Neuron (in vitro differentiated cells): ENCODE data around the gene ATP2B2.

ENCODE experiments used
- H2AFZ ChIP-seq: one replicate; pipeline ENCODE4 v1.6.1; 2013; ENCODE audit warnings: low read depth, mild to moderate bottlenecking, inconsistent platforms, low read length, moderate library complexity
- H3K27me3 ChIP-seq: one replicate; pipeline ENCODE4 v1.6.1; 2013; ENCODE audit warnings: low read length; ENCODE audit not compliant: insufficient read depth
- H3K36me3 ChIP-seq: one replicate; pipeline ENCODE4 v1.6.1; 2013; ENCODE audit warnings: low read length; ENCODE audit not compliant: insufficient read depth
- H3K4me1 ChIP-seq: one replicate; pipeline ENCODE4 v1.6.1; 2013; ENCODE audit warnings: low read length; ENCODE audit not compliant: insufficient read depth
- H3K4me3 ChIP-seq: 2 replicates; pipeline ENCODE4 v1.5.1; 2013; ENCODE audit warnings: mild to moderate bottlenecking, low read length, moderate library complexity
- H3K9me3 ChIP-seq: one replicate; pipeline ENCODE4 v1.6.1; 2013; ENCODE audit warnings: low read length

The ATP2B2 gene

DNA sequence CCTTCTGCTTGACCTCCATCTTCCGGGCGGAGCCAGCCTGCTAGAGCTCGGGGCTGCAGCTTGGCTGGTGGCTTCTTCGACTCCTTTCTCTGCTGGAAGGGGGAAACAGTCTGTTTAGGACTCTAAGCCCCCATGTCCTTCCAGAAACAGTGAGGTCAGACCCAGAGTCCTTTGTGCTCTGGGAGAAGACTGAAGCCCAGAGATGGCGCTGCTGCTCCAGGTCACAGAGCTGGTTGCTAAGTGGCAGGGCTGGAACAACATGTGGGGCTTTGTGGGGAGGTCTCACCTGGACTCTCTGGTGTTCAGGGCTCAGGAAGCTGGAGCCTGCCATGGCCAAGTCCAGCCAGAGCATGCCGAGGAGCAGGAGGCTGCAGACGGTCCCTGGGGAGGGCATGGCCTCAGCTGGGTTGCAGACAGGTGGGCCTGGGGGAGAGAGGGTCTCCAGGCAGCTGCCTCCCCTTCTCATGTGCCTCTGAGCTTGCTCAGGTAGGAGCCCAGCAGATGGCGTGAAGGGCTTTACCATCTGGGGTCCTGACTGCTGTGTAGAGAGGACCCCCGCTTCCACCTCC is 215.5 kb downstream of the ATP2B2 start:
- no peak overlapping the region for H3K4me3 ChIP-seq
- no peaks in the 10 kb centered on the region for H3K27me3 ChIP-seq
- peaks cover 18% of the 10 kb centered on the region for H3K36me3 ChIP-seq
- H2AFZ ChIP-seq, result no peak overlapping the region
- H3K9me3 ChIP-seq, result no peaks in the 10 kb centered on the region
- peaks cover 6% of the 10 kb centered on the region for H3K4me1 ChIP-seq

GRCh38 chr3:10289077-10289476 is 216.3 kb downstream of the ATP2B2 start:
- Histone ChIP-seq H3K36me3 (peaks cover 18% of the 10 kb centered on the region), H3K4me3 (no peak overlapping the region), H3K4me1 (peaks cover 6% of the 10 kb centered on the region), H2AFZ (no peak overlapping the region), H3K27me3 (no peaks in the 10 kb centered on the region), H3K9me3 (no peaks in the 10 kb centered on the region)

DNA sequence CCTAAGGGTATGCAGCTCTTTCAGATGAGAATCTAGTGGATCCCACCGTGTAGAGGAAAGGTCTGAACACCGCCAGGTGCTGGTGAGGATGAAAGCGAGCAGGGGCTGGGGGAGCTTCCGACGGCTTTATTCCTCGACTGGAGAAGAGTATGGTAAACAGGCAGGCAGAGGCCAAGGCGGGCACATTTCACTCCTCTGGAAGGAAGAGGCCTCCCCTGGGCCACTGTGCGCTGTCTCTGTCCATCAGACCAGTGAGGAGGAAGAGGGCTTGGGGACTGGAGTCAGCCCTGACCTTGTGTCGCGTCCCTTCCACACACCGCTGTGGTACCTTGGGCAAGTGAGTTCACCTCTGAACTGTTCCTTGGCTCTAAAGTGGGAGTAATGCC is 216.8 kb downstream of the ATP2B2 start:
- peaks cover 16% of the 10 kb centered on the region for H3K36me3 ChIP-seq
- H3K27me3 ChIP-seq, result no peaks in the 10 kb centered on the region
- H2AFZ ChIP-seq, result no peak overlapping the region
- no peaks in the 10 kb centered on the region for H3K9me3 ChIP-seq
- H3K4me3 ChIP-seq, result no peak overlapping the region
- H3K4me1 ChIP-seq, result peaks cover 6% of the 10 kb centered on the region

GRCh38 chr3:10287936-10288574 is 217.3 kb downstream of the ATP2B2 start:
- no peak overlapping the region for H3K4me3 ChIP-seq
- peaks cover 18% of the 10 kb centered on the region for H3K36me3 ChIP-seq
- H3K27me3 ChIP-seq, result no peaks in the 10 kb centered on the region
- peaks cover 6% of the 10 kb centered on the region for H3K4me1 ChIP-seq
- H2AFZ ChIP-seq, result no peak overlapping the region
- no peaks in the 10 kb centered on the region for H3K9me3 ChIP-seq

DNA sequence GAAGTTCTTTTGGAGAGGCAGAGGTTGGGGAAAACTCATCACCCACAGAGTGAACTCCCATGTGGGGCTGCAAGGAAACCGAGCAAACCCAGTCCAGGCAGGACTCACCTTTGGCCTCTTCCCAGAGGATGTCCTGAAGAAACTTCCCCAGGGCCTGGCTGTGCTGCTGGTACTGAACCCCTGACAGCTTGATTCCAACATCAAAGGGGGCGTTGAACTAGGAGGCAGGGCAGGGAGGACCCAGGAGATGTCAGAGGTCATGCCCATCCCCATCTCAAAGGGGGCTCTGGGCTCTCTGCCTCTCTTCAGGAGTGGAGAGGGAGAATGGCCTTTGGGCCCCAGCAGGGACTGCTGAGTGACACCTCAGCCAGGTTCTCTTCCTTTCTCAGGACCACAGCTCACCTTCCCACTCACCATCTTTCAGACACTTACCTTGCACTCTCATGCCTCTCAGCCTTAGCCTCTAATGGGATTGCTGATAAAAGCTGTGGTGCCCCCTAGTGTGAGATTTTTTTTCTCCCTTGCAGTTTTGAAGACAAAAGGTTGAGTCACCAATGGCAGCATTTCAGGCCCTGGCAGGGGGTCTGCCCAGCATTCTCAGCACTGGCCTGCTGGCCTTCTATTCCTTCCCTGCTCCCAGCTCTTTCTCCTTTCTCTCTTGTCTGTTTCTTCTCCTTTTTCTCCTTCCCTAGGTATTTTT is 218.6 kb downstream of the ATP2B2 start:
- peaks cover 6% of the 10 kb centered on the region for H3K4me1 ChIP-seq
- H3K4me3 ChIP-seq, result no peak overlapping the region
- H3K36me3 ChIP-seq, result peaks cover 18% of the 10 kb centered on the region
- no peaks in the 10 kb centered on the region for H3K27me3 ChIP-seq
- H3K9me3 ChIP-seq, result no peaks in the 10 kb centered on the region
- H2AFZ ChIP-seq, result no peak overlapping the region

DNA sequence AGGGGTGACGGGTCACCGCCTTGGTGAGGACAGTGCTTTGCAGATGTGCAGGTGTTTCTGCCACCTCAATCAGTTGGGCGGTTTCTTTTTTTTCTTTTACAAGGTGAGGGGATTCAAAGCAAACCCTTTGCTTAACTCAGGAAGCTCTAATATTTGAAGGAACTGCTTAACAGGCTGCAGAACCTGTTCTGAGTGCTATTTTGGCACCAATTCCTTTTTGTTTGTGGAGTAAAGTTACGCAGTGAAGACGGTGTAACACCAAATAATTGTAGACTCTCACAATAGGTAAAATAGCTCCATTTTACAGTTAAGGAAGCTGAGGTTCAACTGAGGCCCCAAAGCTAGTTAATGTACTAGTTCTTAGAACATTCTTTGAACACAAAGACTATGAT is 219.3 kb downstream of the ATP2B2 start:
- peaks cover 14% of the 10 kb centered on the region for H3K36me3 ChIP-seq
- no peaks in the 10 kb centered on the region for H3K9me3 ChIP-seq
- no peaks in the 10 kb centered on the region for H3K27me3 ChIP-seq
- no peak overlapping the region for H3K4me3 ChIP-seq
- peaks cover 6% of the 10 kb centered on the region for H3K4me1 ChIP-seq
- H2AFZ ChIP-seq, result no peak overlapping the region

- peaks cover 18% of the 10 kb centered on the region for H3K36me3 ChIP-seq
Measured at GRCh38 chr3:10285272-10286132, 219.9 kb downstream of the ATP2B2 start.

GRCh38 chr3:10284496-10284895 is 220.9 kb downstream of the ATP2B2 start:
- no peak overlapping the region for H3K4me3 ChIP-seq
- no peak overlapping the region for H2AFZ ChIP-seq
- H3K9me3 ChIP-seq, result no peaks in the 10 kb centered on the region
- peaks cover 28% of the 10 kb centered on the region for H3K36me3 ChIP-seq
- H3K4me1 ChIP-seq, result peaks cover 6% of the 10 kb centered on the region
- no peaks in the 10 kb centered on the region for H3K27me3 ChIP-seq

More at GRCh38 chr3:10285272-10286132, 219.9 kb downstream of the ATP2B2 start:
- no peak overlapping the region for H2AFZ ChIP-seq
- no peaks in the 10 kb centered on the region for H3K9me3 ChIP-seq
- H3K27me3 ChIP-seq, result no peaks in the 10 kb centered on the region
- H3K4me3 ChIP-seq, result no peak overlapping the region
- peaks cover 6% of the 10 kb centered on the region for H3K4me1 ChIP-seq

DNA sequence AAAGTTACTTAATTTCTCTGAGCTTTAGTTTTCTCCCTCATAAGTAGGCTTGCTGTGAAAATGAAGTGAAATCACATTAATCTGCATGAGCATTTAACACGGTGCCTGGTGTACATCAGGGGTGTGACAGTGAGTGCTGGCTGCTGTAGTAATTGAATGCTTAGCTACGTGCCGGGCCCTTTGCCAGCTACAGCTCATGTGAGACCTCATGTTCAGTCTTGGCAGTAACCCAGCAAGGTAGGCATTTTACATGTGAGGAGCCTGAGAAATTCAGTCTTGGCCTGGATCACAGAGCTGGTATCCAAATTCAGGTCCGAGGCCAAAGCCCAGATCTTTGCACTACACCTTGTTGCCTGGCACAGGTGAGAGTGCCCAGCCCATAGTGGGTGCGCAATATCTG is 221.7 kb downstream of the ATP2B2 start:
- H3K4me3 ChIP-seq, result no peak overlapping the region
- no peaks in the 10 kb centered on the region for H3K27me3 ChIP-seq
- H3K4me1 ChIP-seq, result peaks cover 6% of the 10 kb centered on the region
- no peak overlapping the region for H2AFZ ChIP-seq
- peaks cover 37% of the 10 kb centered on the region for H3K36me3 ChIP-seq
- no peaks in the 10 kb centered on the region for H3K9me3 ChIP-seq

DNA sequence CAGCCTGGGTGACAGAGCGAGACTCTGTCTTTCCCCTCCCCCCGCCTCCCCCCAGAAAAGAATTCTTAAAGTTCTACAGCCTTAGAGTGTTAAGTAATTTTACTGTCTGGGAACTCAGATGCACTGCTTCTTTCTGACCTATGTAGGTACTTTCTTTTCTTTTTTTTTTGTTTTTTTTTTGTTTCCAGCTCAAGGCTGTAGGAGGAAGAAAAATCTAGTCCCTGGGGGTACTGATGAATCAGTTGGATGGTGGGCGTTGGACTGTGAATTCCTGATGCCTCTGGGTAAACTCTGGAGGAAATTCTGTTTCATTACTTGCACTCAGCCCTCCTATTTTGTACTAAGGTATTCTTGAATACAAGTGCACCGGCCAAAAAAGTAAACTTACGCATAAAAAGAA is 223.4 kb downstream of the ATP2B2 start:
- no peaks in the 10 kb centered on the region for H3K9me3 ChIP-seq
- no peak overlapping the region for H3K4me3 ChIP-seq
- H3K36me3 ChIP-seq, result peaks cover 45% of the 10 kb centered on the region
- peaks cover 6% of the 10 kb centered on the region for H3K4me1 ChIP-seq
- H2AFZ ChIP-seq, result no peak overlapping the region
- H3K27me3 ChIP-seq, result no peaks in the 10 kb centered on the region

GRCh38 chr3:10280571-10280970 is 224.8 kb downstream of the ATP2B2 start:
- Histone ChIP-seq H3K4me3 (no peak overlapping the region), H3K4me1 (no peaks in the 10 kb centered on the region), H3K36me3 (peaks cover 53% of the 10 kb centered on the region), H2AFZ (no peak overlapping the region), H3K27me3 (no peaks in the 10 kb centered on the region), H3K9me3 (no peaks in the 10 kb centered on the region)

- Histone ChIP-seq H3K4me1 (no peaks in the 10 kb centered on the region), H3K27me3 (no peaks in the 10 kb centered on the region)
Measured at GRCh38 chr3:10280177-10280529, 225.2 kb downstream of the ATP2B2 start.

More at GRCh38 chr3:10280177-10280529, 225.2 kb downstream of the ATP2B2 start:
- Histone ChIP-seq H2AFZ (no peak overlapping the region), H3K36me3 (peaks cover 53% of the 10 kb centered on the region), H3K4me3 (no peak overlapping the region), H3K9me3 (no peaks in the 10 kb centered on the region)
